NCI-H1092 (cell line): Measurements from ENCODE around the gene GMFB.
"Not testable (repeated sequence)": the region's sequence is repeated elsewhere in the genome, so short reads cannot be mapped to it uniquely, and the experiment has no call there.

Experiments used
- DNase-seq: peaks from one replicate; lab custom pipeline; 2025; lab: John Stamatoyannopoulos, UW

GMFB gene

GRCh38 chr14:54457609-54457996 is 31.2 kb downstream of the GMFB start:
- DNase-seq: no peak

DNA sequence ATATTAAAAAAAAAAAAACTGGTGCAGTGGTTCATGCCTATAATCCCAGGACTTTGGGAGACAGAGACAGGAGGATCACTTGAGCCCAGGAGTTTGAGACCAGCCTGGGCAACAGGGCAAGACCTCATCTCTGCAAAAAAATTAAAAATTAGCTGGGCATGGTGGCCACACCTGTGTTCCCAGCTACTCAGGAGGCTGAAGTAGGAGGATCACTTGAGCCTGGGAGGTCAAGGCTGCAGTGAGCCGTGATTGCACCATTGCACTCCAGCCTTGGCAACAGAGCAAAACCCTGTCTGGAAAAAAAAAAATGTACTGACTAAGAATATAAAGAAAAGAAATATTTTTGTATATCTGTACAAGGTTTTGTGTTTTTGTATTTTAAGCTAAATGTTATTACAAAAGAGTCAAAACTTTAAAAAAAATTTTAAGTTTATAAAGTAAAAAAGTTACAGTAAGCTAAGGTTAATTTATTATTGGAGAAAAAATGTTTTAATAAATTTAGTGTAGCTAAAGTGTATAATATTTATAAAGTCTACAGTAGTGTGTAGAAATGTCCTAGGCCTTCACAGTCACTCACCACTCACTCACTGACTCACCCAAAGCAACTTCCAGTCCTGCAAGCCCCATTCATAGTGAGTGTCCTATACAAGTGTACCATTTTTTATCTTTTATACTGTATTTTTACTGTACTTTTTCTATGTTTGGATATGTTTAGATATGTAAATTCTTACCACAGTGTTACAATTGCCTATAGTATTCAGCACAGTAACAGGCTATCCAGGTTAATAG is 31.8 kb downstream of the GMFB start:
- DNase-seq: not testable (repeated sequence)

DNA sequence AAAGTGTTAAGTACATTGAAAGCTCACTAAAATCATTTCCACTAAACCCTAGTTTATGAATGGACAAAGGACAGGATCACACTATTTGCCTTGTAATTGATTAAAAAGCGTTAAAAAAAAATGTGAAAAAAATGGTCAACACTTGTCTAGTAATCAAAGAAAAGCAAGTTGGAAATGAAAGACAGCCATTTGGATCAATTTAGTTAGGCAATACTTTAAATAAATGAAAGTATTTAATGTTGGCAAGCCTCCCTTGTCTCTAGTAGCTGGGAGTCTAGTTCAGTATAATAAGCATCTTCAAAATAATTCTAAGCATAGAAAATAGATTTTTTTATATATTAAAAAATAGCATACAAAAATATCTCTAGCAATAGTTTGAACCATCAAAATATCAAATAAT is 33.4 kb downstream of the GMFB start:
- no peak for DNase-seq

DNA sequence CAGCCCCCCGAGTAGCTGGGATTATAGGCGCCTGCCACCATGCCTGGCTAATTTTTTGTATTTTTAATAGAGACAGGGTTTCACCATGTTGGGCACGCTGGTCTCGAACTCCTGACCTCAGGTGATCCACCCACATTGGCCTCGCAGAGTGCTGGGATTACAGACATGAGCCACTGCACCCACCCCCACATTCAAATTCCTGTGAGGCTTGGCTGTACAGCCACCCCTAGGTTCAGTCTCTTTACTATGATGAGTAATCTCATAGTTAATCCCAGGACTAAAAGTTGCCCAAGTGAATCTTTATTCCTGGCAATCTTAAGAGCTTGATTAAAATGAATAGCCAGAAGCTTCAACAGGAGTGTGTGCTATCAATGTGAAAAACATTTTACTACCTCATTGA is 34.8 kb downstream of the GMFB start:
- not testable (repeated sequence) for DNase-seq

- no peak for DNase-seq
Measured at GRCh38 chr14:54453252-54453651, 35.5 kb downstream of the GMFB start.

- DNase-seq: no peak
Measured at GRCh38 chr14:54451961-54452360, 36.8 kb downstream of the GMFB start.

GRCh38 chr14:54451121-54451601 is 37.6 kb downstream of the GMFB start:
- no peak for DNase-seq

DNA sequence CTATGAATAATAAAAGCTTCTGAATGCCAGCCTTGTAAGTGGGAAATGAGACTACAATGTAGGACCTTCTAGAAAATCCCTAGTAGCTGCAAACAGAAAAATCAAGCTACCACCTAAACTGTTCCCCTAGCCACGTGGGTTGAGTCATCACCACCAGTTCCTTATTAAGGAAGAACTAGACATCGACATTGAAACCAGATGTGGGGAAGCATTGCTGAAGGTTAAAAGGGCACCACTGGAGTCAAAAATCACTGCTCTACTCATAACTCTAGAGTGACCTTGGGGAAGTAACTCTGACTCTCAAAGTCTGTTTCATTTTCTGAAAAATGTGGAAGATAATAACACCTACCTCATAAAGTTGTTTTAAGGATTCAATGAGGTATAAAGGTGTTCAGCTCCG is 38.2 kb downstream of the GMFB start:
- DNase-seq: no peak

- no peak for DNase-seq
Measured at GRCh38 chr14:54447231-54447692, 41.5 kb downstream of the GMFB start.

GRCh38 chr14:54446161-54446693 is 42.6 kb downstream of the GMFB start:
- peak; percentile 92 for DNase-seq

GRCh38 chr14:54444681-54445080 is 44.1 kb downstream of the GMFB start:
- no peak for DNase-seq

- DNase-seq: no peak
Measured at GRCh38 chr14:54443981-54444380, 44.8 kb downstream of the GMFB start.

DNA sequence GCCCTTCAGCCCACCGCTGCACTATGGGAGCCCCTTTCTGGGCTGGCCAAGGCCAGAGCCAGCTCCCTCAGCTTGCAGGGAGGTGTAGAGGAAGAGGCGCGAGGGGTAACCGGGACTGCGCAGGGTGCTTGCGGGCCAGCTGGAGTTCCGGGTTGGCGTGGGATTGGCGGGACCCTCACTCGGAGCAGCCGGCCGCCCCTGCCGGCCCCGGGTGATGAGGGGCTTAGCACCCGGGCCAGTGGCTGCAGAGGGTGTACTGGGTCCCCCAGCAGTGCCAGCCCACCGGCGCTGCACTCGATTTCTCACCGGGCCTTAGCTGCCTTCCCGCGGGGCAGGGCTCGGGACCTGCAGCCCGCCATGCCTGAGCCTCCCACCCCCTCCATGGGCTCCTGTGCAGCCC is 45.8 kb downstream of the GMFB start:
- DNase-seq: not testable (repeated sequence)

DNA sequence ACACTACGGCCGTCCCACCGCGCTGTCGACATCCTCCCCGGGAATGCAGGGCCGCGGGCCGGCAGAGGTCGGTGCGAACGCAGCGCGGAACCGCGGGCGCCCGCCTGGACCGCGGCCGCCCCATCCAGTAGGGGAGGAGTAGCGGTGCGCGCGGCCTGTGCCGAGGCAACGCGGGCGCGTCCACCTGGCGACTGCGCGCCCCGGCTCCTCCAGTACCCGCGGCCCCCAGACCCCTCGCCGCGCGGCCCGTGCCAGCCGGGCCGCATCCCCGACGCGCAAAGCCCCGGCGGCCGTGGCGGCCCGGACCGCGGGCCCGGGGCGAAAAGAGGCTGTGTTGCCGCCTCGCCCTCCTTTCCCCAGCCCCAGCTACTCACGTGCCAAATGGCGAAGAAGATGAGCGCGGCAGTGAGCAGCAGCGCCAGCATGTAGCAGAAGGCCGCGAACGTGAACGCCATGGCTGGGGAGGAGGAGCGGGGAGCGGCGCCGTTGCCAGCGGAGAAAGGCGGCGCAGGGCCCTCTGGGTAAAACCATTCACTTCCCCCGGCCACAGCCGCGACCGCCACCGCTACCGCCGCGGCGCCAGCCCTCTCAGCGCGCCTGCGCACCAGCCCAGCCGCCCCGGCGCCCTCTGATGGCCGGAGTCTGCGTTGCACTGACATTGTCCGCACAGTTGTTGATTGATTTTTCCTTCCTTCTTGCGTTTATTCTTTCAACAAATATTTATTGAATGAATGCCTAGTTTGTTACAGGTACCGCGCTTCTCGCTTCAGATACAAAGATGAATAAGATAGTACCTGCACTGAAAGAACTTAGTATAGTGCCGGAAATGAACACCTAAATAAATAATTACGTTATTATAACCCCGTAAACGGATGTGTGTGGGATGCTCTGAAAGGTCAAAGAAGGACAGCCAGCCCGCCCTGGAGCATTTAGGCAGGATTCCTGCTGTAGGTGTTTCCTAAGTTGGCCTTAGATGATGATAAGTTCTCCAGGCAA is 47.6 kb downstream of the GMFB start, which contains the start of gene CNIH1:
TSS of gene CNIH1 (minus strand) at position 502 of the 996 bp plus-strand sequence. CDS start at position 455, 47 bp downstream.
- DNase-seq: peak; percentile 91

DNA sequence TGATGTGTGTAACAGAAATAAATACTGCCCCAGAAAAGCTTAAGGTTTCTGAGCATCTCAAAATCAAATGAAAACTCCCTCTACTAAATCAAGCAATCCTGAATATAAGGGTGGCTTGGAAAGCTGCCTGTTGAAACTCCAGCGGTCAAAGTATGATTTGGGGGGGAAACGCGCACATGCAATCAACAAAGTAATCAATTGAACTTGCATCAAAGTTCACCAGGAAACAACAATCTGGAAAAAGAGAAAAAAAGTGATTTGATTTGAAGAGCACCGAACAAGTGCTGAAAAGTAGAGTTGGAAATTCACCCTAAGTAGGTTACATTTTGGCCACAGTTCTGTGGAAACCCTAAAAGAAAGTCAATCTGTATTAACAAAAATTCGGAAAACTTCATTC is 48.3 kb downstream of the GMFB start:
- DNase-seq: no peak

GRCh38 chr14:54440037-54440436 is 48.7 kb downstream of the GMFB start:
- no peak for DNase-seq

GRCh38 chr14:54438703-54439102 is 50.1 kb downstream of the GMFB start:
- no peak for DNase-seq

GRCh38 chr14:54437954-54438353 is 50.8 kb downstream of the GMFB start:
- DNase-seq: not testable (repeated sequence)

- no peak for DNase-seq
Measured at GRCh38 chr14:54435500-54435981, 53.2 kb downstream of the GMFB start.

DNA sequence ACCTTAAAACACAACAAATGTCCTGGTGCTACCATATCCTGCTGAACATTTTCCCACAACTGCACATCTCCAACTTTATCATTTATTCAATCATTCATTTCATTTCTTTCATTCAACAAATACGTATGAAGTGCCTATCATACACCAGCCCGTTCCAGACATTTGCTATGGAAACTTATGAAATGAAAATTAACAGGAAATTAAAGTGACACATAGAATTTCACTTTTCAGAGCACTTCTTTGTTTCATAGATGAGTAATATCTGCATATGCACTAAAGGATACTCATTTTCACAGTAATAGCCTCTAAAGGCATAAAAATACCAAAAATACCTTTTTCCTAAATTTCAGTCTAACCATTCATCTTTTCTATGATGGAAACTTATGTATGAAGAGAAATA is 60.3 kb downstream of the GMFB start:
- no peak for DNase-seq

DNA sequence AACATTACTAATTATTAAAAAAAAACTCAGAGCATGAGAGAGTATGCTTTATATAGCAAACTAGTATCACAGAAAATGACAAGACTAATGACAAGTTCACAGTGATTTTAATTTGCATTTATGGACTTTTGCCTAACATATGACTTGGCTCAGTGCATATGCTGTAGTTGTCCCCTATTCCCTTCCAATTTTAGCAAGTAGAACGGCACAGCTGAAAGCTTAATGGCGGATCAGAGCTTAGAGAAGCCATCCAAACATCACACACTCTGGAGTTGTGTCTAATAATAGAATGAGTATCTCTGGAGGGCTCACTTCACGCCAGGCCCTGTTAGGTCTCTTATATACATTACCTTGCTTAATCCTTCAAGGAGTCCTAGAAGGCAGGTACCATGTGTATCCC is 60.9 kb downstream of the GMFB start:
- DNase-seq: no peak
